Measurements from ENCODE around the gene CABP7.

CABP7 gene

DNA sequence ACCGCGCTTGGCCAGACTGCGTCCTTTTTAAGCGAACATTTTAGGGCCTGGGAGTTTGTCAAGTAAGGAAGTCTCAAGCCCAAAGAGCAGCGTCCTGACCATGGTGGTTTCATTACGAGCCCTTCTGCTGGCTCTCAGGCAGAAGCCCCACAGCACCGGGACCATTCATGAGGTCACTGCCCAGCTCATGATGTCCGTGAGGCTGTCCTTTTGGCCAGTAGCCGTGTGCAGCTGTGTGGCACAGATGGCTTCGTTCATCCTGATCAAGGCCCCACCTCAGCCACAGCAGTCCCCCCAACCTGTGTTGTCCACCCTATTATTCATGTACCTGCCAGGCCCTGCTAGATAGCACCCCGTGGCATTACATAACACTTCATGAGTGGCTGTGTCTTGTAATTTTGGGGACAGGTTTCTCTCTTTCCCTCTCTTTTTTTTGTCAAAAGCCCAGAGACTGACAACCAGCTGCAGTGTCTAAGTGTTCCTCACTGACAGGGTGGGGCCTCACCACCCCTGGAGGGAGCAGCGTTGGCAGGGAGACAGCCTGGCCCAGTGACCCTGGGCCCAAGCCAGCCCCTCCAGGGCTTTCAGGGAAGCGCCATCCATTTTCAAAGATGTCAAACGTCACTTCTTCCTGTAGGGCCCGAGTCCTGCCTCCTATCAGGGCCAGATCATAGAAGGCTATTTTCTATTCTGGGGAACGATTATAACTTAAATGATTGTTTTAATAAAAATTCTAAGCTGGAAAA, 21.8 kb upstream of the CABP7 start:
- Histone ChIP-seq H3K27ac (no peak overlapping the region), H3K36me3 (peaks cover 24 to 48% (median 31%) of the 10 kb centered on the region in 3 donors), H3K27me3 (peaks cover 0 to 38% of the 10 kb centered on the region in 2 donors), H3K4me1 (peaks cover 0 to 14% (median 6%) of the 10 kb centered on the region in 4 donors), H3K4me3 (no peak overlapping the region), H3K9me3 (no peaks in the 10 kb centered on the region)
- TF ChIP-seq, protein P1, sequence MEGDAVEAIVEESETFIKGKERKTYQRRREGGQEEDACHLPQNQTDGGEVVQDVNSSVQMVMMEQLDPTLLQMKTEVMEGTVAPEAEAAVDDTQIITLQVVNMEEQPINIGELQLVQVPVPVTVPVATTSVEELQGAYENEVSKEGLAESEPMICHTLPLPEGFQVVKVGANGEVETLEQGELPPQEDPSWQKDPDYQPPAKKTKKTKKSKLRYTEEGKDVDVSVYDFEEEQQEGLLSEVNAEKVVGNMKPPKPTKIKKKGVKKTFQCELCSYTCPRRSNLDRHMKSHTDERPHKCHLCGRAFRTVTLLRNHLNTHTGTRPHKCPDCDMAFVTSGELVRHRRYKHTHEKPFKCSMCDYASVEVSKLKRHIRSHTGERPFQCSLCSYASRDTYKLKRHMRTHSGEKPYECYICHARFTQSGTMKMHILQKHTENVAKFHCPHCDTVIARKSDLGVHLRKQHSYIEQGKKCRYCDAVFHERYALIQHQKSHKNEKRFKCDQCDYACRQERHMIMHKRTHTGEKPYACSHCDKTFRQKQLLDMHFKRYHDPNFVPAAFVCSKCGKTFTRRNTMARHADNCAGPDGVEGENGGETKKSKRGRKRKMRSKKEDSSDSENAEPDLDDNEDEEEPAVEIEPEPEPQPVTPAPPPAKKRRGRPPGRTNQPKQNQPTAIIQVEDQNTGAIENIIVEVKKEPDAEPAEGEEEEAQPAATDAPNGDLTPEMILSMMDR (IDR thresholded peaks at IDR 0.05) = no peak
- intact Hi-C loops (cut with DNase I; ENCODE audit: low total_unique reads) = no loop called here
- no peak for DNase-seq

DNA sequence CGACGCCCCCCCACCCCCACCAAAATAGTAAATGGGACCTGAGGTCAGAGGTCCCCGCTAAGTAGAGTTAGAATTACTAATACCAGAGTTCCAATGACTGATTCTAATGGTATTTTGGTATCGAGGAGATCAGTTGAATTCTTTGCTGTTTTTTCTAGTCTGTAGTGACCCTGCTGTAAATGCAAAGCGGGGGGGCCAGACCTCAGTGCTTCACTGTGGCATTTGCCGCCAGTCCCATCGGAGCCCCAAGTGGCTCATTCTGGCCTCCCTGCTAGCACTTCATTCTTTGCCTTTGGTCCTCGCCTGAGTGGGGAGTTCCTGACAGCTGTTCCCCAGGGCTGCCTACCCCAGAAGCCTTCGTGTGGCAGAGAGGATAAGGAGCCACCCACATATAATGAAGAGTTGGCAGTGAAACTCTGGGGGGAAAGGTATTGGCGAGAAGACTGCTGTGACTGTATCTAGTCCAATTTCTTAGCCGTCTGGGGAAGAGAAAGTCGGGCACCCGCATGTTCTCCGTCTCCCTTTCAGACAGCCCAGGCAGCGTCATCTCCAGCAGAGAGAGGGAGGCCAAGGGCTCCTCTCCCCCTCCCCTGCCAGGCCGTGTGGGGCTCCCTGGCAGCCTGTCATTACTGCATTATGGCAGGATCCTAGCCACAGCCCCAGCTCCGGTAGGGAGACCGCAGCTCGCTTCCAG, 19.4 kb upstream of the CABP7 start:
- Histone ChIP-seq H3K27ac (no peak overlapping the region), H3K4me1 (peaks cover 0 to 22% (median 7%) of the 10 kb centered on the region in 4 donors), H3K27me3 (peaks cover 0 to 59% of the 10 kb centered on the region in 2 donors), H3K9me3 (no peaks in the 10 kb centered on the region), H3K36me3 (peaks cover 4 to 26% (median 11%) of the 10 kb centered on the region in 3 donors), H3K4me3 (no peak overlapping the region)
- TF ChIP-seq, protein P1 (IDR thresholded peaks at IDR 0.05) = no peak
- intact Hi-C loops (cut with DNase I; ENCODE audit: low total_unique reads) = no loop called here
- no peak for DNase-seq

DNA sequence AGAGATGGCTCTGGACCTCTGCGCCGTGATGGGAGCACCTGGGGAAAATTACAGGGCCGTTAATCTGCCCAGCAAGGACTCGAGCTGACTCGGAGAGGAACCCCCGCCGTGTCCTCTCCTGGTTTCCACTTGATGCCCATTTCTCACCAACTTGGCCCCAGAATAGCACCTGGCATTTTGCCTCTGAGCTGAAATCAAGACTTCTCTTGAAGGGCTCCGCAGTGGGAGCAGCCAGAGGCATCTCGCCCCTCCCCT, 19.0 kb upstream of the CABP7 start:
- H3K27ac ChIP-seq = no peak overlapping the region
- intact Hi-C loops (cut with DNase I; ENCODE audit: low total_unique reads) = no loop called here
- no peaks in the 10 kb centered on the region for H3K9me3 ChIP-seq
- TF ChIP-seq, protein P1 (IDR thresholded peaks at IDR 0.05) = no peak
- H3K27me3 ChIP-seq = peaks cover 0 to 62% of the 10 kb centered on the region in 2 donors
- no peak for DNase-seq
- no peak overlapping the region for H3K4me3 ChIP-seq
- H3K36me3 ChIP-seq = peaks cover 0 to 21% (median 8%) of the 10 kb centered on the region in 3 donors
- peaks cover 0 to 18% (median 7%) of the 10 kb centered on the region in 4 donors for H3K4me1 ChIP-seq

DNA sequence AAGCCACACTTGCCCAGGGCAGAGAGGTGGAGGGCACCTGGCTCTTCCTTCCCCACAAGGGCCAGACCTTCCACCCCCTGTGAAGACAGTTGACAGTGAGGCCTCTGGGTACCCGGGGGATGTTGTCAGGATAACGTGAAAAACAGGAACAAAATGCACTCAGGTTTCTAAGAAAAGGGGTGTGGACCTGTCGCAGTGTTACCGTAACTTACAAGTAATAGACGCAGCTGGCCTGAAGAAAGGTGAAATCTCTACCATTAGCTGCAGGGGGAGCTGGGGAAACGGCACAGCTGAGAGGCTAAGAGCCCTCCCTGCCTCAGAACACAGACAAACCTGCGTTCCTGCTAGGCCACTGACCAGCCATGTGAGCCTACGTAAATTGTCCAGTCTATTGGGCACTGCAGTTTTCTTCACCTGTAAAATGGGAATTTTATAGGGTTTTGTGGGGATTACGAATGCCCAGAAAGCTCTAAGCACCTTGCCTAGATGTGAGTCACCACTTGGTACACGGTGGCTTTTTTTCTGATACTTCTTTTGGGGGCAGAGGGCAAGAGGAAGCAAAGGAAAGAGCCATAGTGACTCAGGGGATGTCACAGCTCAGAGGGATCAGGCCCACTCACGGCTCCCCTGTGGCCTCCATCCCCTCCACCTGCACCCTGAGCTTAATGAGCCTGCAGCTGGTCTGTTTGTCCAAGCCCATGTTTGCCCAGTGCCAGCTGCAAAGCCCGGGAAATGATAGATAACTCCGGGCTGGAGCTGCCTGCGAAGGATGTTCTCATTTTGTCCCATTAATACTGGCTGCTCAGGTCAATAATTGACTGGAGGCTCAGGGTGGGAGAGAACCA, 18.4 kb upstream of the CABP7 start:
- intact Hi-C loops (cut with DNase I; ENCODE audit: low total_unique reads) = no loop called here
- Histone ChIP-seq H3K4me1 (peaks cover 0 to 18% (median 7%) of the 10 kb centered on the region in 4 donors), H3K4me3 (no peak overlapping the region), H3K36me3 (peaks cover 0 to 17% (median 6%) of the 10 kb centered on the region in 3 donors), H3K27me3 (peaks cover 0 to 66% of the 10 kb centered on the region in 2 donors), H3K9me3 (no peaks in the 10 kb centered on the region), H3K27ac (no peak overlapping the region)
- TF ChIP-seq, protein P1 (IDR thresholded peaks at IDR 0.05) = no peak
- DNase-seq = no peak

DNA sequence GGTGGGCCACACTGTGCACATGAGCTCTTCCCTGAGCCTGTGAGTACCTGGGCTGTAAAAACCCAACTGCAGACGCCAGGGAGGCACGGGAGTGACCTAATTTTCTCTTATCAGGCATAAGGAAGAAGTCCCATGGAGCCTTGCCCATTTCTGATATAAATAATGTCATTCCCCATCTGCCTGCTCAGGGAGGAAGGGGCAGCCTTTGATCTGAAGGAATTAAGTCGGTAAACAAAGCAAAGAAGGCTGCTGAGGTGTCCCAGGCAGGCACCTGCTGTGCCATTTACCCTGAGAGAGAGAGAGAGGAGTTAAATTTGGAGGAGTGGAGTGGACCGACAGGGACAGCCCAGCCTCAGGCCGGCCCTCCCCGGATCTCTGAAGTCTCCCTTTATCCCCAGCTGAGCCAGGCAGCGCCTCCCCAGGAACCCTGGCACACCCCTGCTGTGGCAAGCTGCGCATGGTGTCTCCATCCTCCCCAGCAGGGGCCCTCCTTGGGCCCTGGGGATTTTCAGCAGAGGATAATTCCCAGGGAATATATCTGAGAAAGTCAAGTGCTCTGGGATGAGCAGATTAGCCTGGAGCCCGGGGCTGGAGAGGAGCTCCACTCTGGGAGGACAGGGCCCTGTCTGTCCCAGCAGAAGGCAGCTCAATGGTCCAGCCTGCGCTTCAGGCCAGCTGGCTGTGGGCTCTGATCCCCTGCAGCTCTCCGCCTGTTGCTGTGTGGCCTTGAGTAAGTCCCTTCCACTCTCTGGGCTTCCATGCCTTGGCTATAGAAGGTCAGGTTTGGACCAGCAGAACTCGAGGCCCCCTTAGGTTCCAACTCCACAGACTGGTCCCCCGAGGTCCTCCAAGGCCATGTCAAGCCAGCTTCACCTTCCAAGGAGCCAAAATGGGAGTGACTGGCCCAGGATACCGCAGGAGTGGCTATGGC, 17.5 kb upstream of the CABP7 start:
- Histone ChIP-seq H3K27me3 (peaks cover 0 to 74% of the 10 kb centered on the region in 2 donors), H3K9me3 (no peaks in the 10 kb centered on the region), H3K4me1 (peaks cover 0 to 18% (median 7%) of the 10 kb centered on the region in 4 donors), H3K27ac (no peak overlapping the region), H3K4me3 (no peak overlapping the region), H3K36me3 (peaks cover 0 to 10% (median 1%) of the 10 kb centered on the region in 3 donors)
- TF ChIP-seq, protein P1 (IDR thresholded peaks at IDR 0.05) = no peak
- intact Hi-C loops (cut with DNase I; ENCODE audit: low total_unique reads) = no loop called here
- DNase-seq = no peak
